ENCODE results near the gene REC114.

Gene REC114

DNA sequence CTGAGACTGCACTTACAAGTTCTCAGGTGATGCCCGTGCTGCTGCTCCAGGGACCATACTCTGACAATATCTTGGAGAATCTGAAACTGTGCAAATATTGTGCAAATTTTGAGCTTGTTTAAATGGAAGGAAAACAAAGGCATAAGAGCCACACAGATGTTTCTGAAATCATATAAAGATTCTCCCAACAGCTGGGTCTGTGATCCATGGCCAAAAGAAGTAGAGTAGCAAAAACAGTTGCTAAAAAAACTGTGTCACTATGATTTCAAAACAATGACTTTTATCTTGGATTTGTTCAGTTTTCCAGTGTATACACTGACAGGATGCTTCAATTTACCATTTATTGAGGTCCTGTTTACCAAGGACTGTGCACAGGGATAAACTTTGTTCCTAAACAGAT is 164.9 kb downstream of the REC114 start:
- FAIRE-seq, result no peak

DNA sequence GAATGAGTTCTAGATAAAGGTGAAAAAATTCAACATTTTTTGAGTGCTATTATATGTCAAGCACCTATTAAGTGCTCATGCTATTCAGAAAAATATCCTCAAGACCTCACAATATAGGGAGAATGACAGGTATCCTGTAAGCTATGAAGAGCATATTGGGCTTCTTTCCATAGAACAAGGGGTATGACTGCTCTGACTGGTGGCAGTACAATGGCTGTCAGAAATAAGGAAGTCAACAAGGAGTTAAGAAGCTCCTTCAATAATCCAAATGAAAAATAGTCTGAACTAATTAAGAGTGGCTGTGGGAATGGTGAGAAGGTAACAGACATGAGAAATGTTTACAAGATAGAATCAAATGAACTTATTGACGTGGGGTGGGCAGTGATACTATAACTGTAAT is 165.5 kb downstream of the REC114 start:
- FAIRE-seq, result no peak

DNA sequence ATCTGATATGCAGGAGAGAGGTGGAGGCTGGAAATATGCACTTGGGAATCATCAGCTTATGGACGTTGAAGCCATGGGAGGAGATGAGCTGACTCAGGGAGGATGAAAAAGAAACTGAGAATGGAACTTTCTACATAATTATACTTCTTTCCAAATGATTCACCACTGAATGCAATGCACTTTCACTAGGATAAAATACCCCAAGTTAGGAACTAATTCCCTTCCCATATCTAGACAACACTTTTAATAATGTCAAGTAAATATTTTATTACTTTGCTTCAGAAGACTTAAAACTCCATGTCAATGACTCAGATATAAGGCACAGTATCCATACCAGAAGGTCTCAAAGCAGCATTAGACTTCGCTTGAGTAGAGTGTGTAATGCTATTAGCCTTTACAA is 166.0 kb downstream of the REC114 start:
- FAIRE-seq, result no peak

Data from islet of Langerhans (tissue), 1 donor.